ENCODE data around the gene GPX4. TPM values are rescaled to one million over a fixed set of nuclear protein-coding genes. Genes with fewer than 3 reads are reported as not detected.

The GPX4 gene
- total and polyA plus RNA-seq, 2 donors (not counting 1 experiment from before 2014, with no cell fraction given) = 213 to 317 TPM

GRCh38 chr19:1070931-1071791, 32.6 kb upstream of the GPX4 start:
- H3K9ac ChIP-seq (ENCODE audit: low read length) = no peak overlapping the region
- H3K27ac ChIP-seq (ENCODE audit: low read length in 2 of 2) = peak overlapping the region in 1 of 2 donors; percentile 15
- no peaks in the 10 kb centered on the region for H3K27me3 ChIP-seq (replicated peaks in 1 of 4; ENCODE audit: control extremely low read depth in 1 of 4, control insufficient read depth in 3 of 4, insufficient read depth in 4 of 4, low read length in 3 of 4)
- Mint-ChIP-seq H3K4me1 (peaks cover 47% of the 10 kb centered on the region), H3K27me3 (no peaks in the 10 kb centered on the region), H3K4me3 (peak overlapping the region; percentile 34), H3K27ac (peak overlapping the region; percentile 46), H3K9me3 (ENCODE audit: insufficient read depth) (no peaks in the 10 kb centered on the region)
- ChIA-PET POLR2A (interaction anchor here (0.7 to 1.2 kb wide), 3 partner anchors 30 to 61 kb away, joined by 3 read pairs; no protein-coding TSS in a partner anchor), CTCF (interaction anchor here (0.5 kb wide), 1 partner anchor 39 kb away, joined by 3 read pairs; no protein-coding TSS in a partner anchor)
- WGBS (ENCODE audit: insufficient coverage) = 94% methylated on average over 99 of the region's 99 CpGs
- H2AFZ ChIP-seq (ENCODE audit: insufficient read depth, low read depth, low read length, poor library complexity, severe bottlenecking) = no peak overlapping the region
- intact Hi-C loops (cut with micrococcal nuclease) = no loop called here
- H3K79me2 ChIP-seq (ENCODE audit: control insufficient read depth, insufficient read depth, low read length) = peaks cover 81% of the 10 kb centered on the region
- TF ChIP-seq EZH2 (IDR thresholded peaks at IDR 0.05; ENCODE audit: borderline replicate concordance, insufficient read depth, low read depth, low read length, poor library complexity, severe bottlenecking) (no peak), CTCF (IDR thresholded peaks at IDR 0.05) (no peak)
- H3K36me3 ChIP-seq (replicated peaks in 1 of 2; ENCODE audit: control extremely low read depth in 1 of 2, control insufficient read depth in 1 of 2, extremely low read depth in 1 of 2, insufficient read depth in 2 of 2, low read length in 1 of 2) = peaks cover 0 to 67% of the 10 kb centered on the region in 2 experiments
- peaks cover 72% of the 10 kb centered on the region for H4K20me1 ChIP-seq (ENCODE audit: control insufficient read depth, insufficient read depth, low read length, poor library complexity, severe bottlenecking)
- ATAC-seq (ENCODE audit: low read depth) = no peak
- no peaks in the 10 kb centered on the region for H3K9me3 ChIP-seq (ENCODE audit: control extremely low read depth in 1 of 3, control insufficient read depth in 2 of 3, insufficient read depth in 1 of 3, low read length in 2 of 3)
- H3K4me3 ChIP-seq (ENCODE audit: control extremely low read depth in 1 of 5, extremely low read depth in 1 of 5, insufficient read depth in 1 of 5, low read depth in 2 of 5, low read length in 4 of 5) = no peak overlapping the region
- H3K4me2 ChIP-seq (replicated peaks; ENCODE audit: low read depth, low read length, poor library complexity, severe bottlenecking) = peak overlapping the region; percentile 37
- peaks cover 64 to 81% of the 10 kb centered on the region in 2 donors for H3K4me1 ChIP-seq (ENCODE audit: control insufficient read depth in 2 of 2, insufficient read depth in 2 of 2, low read length in 2 of 2)
- DNase-seq = no peak
